ENCODE measurements around the gene EHBP1. TPM values are rescaled to one million over a fixed set of nuclear protein-coding genes. Genes with fewer than 3 reads are reported as not detected.

EHBP1 gene
- total RNA-seq, 1 donor from 2014 or later: 45.8 TPM

DNA sequence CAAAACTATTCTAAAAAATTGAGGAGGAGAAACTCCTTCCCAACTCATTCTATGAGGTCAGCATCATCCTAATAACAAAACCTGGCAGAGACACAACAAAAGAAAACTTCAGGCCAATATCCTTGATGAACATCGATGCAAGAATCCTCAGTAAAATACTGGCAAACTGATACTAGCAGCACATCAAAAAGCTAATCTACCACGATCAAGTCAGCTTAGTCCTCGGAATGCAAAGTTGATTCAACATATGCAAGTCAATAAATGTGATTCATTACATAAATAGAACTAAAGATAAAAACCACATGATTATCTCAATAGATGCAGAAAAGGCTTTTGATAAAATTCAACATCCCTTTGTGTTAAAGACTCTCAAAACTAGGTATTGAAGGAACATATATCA is 63.1 kb downstream of the EHBP1 start:
- no peaks in the 10 kb centered on the region for H3K27me3 ChIP-seq (ENCODE audit: low read depth)
- no peak overlapping the region for H3K27ac ChIP-seq
- TF ChIP-seq, protein P1, sequence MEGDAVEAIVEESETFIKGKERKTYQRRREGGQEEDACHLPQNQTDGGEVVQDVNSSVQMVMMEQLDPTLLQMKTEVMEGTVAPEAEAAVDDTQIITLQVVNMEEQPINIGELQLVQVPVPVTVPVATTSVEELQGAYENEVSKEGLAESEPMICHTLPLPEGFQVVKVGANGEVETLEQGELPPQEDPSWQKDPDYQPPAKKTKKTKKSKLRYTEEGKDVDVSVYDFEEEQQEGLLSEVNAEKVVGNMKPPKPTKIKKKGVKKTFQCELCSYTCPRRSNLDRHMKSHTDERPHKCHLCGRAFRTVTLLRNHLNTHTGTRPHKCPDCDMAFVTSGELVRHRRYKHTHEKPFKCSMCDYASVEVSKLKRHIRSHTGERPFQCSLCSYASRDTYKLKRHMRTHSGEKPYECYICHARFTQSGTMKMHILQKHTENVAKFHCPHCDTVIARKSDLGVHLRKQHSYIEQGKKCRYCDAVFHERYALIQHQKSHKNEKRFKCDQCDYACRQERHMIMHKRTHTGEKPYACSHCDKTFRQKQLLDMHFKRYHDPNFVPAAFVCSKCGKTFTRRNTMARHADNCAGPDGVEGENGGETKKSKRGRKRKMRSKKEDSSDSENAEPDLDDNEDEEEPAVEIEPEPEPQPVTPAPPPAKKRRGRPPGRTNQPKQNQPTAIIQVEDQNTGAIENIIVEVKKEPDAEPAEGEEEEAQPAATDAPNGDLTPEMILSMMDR (IDR thresholded peaks at IDR 0.05): no peak
- H3K4me1 ChIP-seq: no peaks in the 10 kb centered on the region
- intact Hi-C loops (cut with DNase I): no loop called here
- ATAC-seq: no peak
- H3K36me3 ChIP-seq: no peaks in the 10 kb centered on the region
- no peak for DNase-seq
- no peak overlapping the region for H3K4me3 ChIP-seq
- no peaks in the 10 kb centered on the region for H3K9me3 ChIP-seq

DNA sequence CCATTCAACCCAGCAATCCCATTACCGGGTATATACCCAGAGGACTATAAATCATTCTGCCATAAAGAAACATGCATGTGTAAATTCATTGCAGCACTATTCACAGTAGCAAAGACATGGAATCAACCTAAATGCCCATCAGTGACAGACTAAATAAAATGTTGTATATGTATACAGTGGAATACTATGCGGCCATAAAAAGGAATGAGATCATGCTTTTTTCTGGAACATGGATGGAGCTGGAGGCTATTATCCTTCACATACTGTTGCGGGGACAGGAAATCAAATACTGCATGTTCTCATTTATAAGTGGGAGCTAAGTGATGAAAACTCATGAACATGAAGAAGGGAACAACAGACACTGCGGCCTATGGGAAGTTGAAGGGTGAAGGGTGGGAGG is 65.1 kb downstream of the EHBP1 start:
- intact Hi-C loops (cut with DNase I): no loop called here
- ATAC-seq: no peak

DNA sequence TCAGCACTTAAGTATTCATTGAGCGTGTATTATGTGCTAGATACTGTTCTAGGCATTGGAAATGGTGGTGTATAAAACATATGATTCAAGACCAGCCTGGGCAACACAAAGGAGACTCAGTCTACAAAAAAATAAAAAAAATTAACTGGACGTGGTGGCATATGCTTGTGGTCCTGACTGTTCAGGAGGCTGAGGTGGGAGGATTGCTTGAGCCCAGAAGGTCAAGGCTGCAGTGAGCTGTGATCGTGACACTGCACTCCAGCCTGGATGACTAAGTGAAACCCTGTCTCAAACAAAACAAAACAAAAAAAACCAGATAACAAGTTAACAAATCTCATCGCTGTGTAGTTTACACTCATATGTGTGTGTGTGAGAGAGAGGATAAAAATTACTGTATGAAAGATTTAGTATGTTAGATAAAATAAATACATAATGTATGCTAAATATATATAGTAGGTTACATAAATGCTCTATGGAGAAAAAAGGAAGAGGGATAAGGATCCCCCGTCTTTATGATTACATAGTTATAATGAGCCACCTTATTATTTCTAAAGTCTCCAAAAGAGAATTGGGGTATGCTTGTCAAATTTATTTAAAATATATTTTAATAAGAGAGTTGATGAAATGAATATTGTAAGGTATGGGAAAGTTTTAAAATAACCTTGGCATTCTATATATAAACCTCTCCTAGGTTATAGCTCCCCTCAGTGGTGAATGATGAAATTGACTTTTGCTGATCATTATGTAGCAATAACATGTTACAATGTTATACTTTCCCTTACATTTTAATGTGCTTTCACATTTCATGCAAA is 69.2 kb downstream of the EHBP1 start:
- no peaks in the 10 kb centered on the region for H3K27me3 ChIP-seq (ENCODE audit: low read depth)
- no peaks in the 10 kb centered on the region for H3K36me3 ChIP-seq
- DNase-seq: no peak
- intact Hi-C loops (cut with DNase I): loop anchor here (2.0 kb wide), 1 partner anchor 318 kb away; no protein-coding TSS in a partner anchor
- no peaks in the 10 kb centered on the region for H3K9me3 ChIP-seq
- ATAC-seq: peak; percentile 72 to 82
- peaks cover 7% of the 10 kb centered on the region for H3K4me1 ChIP-seq
- no peak overlapping the region for H3K27ac ChIP-seq
- TF ChIP-seq, protein P1 (IDR thresholded peaks at IDR 0.05): peak; percentile 80
- H3K4me3 ChIP-seq: no peak overlapping the region

More for the DNA sequence above, 65.1 kb downstream of the EHBP1 start:
- Histone ChIP-seq H3K4me3 (no peak overlapping the region), H3K27ac (no peak overlapping the region), H3K4me1 (peaks cover 7% of the 10 kb centered on the region), H3K36me3 (no peaks in the 10 kb centered on the region), H3K9me3 (no peaks in the 10 kb centered on the region), H3K27me3 (ENCODE audit: low read depth) (no peaks in the 10 kb centered on the region)
- TF ChIP-seq, protein P1 (IDR thresholded peaks at IDR 0.05): no peak
- no peak for DNase-seq

DNA sequence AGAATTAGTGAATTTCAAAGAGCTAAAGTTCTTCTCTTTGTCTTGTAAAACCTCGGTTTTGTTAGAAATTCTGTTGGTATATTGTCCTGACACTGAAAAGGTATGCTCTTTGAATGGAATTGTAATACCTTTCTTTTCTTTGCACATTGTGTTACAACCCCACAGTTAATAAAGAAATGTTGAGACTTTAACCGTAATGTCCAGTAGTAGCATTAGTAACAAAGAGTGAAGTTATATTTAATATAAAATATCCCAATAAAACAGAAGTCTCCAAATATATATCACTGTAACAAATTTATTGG is 69.8 kb downstream of the EHBP1 start:
- Histone ChIP-seq H3K9me3 (no peaks in the 10 kb centered on the region), H3K36me3 (no peaks in the 10 kb centered on the region), H3K4me1 (peaks cover 7% of the 10 kb centered on the region), H3K27me3 (ENCODE audit: low read depth) (no peaks in the 10 kb centered on the region), H3K27ac (no peak overlapping the region), H3K4me3 (no peak overlapping the region)
- intact Hi-C loops (cut with DNase I): loop anchor here (2.0 kb wide), 1 partner anchor 319 kb away; no protein-coding TSS in a partner anchor
- DNase-seq: no peak
- TF ChIP-seq, protein P1 (IDR thresholded peaks at IDR 0.05): no peak
- no peak for ATAC-seq

DNA sequence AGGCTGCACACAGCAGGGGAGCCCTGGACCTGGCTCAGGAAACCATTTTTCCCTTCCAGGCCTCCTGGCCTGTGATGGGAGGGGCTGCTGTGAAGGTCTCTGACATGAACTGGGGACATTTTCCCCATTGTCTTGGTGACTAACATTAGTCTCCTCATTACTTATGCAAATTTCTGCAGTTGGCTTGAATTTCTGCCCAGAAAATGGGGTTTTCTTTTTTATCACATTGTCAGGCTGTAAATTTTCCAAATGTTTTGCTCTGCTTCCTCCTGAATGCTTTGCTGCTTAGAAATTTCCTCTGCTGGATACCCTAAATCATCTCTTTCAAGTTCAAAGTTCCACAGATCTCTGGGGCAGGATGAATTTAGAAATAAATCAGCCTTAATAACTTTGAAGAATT is 78.2 kb downstream of the EHBP1 start:
- Histone ChIP-seq H3K4me1 (no peaks in the 10 kb centered on the region), H3K36me3 (no peaks in the 10 kb centered on the region)

More for the DNA sequence above, 78.2 kb downstream of the EHBP1 start:
- ATAC-seq: no peak
- no peak overlapping the region for H3K27ac ChIP-seq
- H3K27me3 ChIP-seq (ENCODE audit: low read depth): no peaks in the 10 kb centered on the region
- DNase-seq: no peak
- no peaks in the 10 kb centered on the region for H3K9me3 ChIP-seq
- intact Hi-C loops (cut with DNase I): no loop called here
- TF ChIP-seq, protein P1 (IDR thresholded peaks at IDR 0.05): no peak
- H3K4me3 ChIP-seq: no peak overlapping the region

Data from lower lobe of right lung (tissue), 2 donors.